ENCODE data around the gene ZNF775.
"Not testable (repeated sequence)": the region's sequence is repeated elsewhere in the genome, so short reads cannot be mapped to it uniquely, and the experiment has no call there.

Gene ZNF775

DNA sequence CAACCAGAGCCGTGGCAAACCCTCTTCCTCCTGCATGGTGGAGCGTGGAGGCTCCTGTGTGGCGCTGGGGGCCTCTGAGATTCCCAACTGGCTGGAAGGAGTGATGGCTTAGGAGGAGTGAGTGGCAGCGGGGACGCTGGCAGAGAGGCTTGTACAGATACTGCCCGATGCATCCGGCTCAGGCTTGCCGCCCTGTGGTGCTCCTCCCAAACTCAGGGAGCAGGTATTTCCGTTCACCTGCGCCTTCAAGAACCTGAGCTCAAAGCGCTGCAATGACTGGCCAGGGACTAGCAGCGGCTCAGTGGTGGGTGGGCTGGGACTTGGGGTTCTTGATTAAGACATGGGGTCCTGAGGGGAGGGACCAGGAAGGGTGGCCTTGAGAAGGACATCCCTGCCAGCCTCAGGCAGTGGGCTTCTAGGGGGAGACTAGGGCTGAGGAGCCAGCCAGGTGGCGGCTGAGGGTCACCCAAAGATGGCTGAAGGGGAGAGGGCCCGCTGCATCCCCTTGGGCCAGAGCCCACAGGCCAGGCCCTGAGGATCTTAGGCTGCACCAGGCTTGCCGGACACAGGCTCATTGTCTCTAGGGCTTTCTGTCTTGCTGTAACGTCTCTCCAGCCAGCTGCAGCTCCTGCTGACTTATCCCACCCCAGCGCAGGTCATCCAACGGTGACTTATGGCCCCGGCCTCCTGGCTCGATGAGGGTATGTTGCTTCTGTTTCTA, 3.2 kb downstream of the ZNF775 start:
- DNase-seq (ENCODE audit: low read depth in 2 of 2) = no peak

DNA sequence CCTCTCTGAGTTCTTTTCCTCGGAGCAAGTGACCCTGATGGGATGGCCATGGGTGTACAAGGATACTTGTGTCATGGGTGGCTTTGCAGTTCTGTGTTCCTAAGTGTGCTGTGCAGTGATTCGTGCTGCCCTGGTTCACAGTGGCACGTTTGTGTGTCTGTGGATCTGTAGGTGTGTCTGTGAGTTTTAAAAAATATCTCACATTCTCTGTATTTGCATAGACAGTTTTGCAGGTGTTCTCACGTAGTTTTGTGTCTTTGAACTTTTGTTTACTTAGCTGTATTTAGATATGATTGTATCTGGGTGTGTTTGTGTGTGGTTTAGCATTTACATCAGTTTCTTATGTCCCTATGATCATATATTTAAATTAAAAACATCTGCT, 3.7 kb downstream of the ZNF775 start:
- DNase-seq (ENCODE audit: low read depth in 2 of 2) = no peak

DNA sequence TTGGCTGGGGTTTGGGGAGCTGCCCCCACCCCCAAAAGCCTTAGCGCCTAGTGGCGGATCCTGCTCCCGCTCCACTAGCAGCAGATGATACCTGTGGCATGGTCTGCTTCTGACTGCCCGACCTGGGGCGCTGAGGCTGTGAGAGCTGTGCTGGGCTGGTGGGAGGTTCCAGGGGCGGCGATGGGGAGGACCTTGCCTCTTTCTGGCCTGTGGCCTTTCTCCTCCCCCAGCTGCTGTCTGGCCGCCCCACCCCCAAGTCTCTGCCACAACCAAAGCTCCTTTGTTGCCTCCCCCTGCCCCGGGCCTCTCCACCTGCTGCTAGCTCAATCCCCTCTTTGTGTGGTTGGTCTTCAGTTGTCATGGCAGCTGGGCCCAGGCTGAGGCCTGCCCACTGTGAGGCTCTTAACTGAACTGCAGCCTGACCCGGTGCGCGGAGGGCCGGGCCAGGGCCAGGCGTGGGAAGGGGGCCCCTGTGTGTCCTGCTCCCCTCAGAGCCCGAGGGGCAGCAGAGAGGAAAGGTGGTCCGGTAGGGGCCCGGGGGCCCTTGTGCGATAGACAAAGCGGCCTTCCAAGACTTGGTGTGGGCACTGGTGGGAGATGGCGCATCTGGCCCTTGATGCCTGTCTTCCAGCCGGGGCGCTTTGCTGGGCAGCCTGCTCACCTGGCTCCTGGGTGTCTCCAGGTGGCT, 4.7 kb downstream of the ZNF775 start:
- no peak for DNase-seq (ENCODE audit: low read depth in 2 of 2)

DNA sequence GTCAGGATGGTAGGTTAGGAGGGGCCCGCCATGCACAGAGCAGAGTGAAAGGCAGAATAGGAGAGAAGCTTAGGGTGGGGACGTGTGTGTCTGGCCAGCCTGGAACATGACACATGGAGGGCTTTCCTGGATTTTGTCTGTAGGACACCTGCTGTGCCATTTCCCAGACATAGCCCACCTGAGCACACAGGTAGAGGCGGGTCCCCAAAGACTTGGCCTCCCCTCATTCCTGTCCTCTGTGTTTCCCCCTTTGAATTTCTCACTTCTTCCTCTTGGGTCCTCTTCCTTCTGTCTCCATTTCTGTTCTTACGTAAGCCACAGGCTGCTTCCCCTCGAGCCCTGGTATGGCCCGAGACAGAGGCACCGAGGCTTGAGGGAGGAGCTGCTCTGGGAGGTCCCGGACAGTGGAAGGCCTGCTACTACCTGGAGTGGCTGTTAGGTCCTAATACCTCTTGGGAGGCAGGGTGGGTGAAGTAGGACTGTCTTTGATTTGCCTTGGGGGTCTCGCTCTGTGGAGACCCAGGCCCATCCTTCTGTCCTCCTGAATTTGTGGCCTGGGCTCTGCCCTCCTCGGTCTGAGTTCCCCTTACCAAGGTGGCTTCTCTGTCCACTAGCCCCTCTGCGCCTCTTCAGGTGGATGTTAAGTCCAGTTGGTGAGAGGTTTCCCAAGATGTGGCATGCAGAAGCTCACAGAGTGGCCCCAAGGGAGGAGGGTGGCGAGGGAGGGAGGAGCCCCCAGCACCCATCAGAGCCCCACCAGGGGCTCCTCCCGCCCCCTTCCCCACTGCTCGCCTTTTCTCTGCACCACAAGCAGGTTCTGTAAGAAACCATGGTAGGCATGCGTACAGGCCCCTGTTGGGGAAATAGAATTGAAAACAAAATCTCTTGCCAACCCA, 5.5 kb downstream of the ZNF775 start:
- DNase-seq (ENCODE audit: low read depth in 2 of 2) = no peak

- no peak for DNase-seq (ENCODE audit: low read depth in 2 of 2)
Observed at GRCh38 chr7:150385302-150385723, 6.2 kb downstream of the ZNF775 start.

DNA sequence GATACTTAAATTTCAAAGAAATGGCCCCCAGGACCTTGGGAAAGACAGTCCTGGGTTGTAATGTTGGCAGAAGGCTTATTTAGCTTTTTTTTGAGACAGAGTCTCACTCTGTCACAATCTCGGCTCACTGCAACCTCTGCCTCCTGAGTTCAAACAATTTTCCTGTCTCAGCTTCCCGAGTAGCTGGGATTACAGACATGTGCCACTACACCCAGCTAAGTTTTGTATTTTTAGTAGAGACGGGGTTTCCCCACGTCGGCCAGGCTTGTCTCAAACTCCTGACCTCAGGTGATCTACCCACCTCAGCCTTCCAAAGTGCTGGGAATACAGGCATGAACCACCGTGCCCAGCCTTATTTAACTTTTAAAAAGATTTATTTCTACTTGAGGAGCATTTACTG, 6.8 kb downstream of the ZNF775 start:
- DNase-seq (ENCODE audit: low read depth in 2 of 2) = not testable (repeated sequence)

- no peak for DNase-seq (ENCODE audit: low read depth in 2 of 2)
Observed at GRCh38 chr7:150388306-150388705, 9.2 kb downstream of the ZNF775 start.

DNA sequence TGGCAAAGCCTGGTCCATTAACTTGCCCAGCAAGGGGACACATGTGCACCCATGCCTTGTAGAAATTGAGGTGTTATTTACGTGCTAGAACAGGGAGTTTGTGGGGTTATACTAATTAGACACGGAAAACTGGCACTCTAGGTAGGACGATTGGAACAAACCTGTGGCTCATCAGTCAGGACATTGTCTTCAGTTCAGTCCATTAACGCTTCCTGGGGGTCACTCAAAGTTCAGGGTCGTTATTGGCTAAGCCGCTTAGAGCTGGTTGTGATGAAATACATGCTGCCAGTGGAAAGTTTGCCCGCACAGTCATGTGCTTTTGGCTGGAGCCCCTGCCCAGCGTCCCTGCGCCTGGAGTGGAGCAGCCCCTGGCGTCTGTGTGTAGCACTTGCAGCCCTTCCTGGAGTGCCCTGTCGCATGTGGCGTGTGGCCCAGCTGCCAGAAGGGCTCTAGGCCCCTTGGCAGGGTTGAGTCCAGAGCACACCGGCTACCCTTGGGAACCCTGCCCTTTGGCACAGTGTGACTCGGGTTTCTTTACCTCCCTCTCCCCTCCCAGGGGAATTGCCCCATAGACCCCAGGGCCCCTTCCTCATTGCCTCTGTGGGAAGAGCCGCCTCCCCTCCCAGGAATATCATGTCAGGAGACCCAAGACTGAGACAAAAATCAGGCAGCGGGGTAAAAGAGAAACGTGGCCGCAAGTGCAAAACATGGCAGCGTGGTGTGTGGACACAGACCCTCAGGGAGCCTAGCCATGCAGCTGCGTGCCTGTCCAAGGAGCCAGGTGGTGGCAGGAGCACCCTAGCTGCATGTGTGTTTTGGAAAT, 9.8 kb downstream of the ZNF775 start:
- no peak for DNase-seq (ENCODE audit: low read depth in 2 of 2)

DNA sequence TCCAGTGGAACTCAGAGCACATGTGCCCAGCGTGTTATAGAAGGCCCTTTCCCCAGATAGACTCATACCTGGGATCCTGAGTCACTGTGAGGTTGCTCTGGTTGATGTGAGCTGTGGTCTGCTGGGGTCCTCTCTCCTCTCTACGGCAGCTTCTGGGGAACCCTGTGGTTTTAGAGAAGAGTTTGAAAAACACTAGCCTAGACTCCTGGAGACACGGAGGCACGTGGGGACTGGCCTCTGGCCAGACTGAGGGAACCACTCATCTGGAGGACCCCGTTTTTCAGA, 10.3 kb downstream of the ZNF775 start:
- no peak for DNase-seq (ENCODE audit: low read depth in 2 of 2)

- DNase-seq (ENCODE audit: low read depth in 2 of 2) = no peak
Observed at GRCh38 chr7:150390205-150390604, 11.1 kb downstream of the ZNF775 start.

GRCh38 chr7:150393325-150393724, 14.2 kb downstream of the ZNF775 start:
- DNase-seq (ENCODE audit: low read depth in 2 of 2) = no peak

- no peak for DNase-seq (ENCODE audit: low read depth in 2 of 2)
Observed at GRCh38 chr7:150396426-150396825, 17.3 kb downstream of the ZNF775 start.

DNA sequence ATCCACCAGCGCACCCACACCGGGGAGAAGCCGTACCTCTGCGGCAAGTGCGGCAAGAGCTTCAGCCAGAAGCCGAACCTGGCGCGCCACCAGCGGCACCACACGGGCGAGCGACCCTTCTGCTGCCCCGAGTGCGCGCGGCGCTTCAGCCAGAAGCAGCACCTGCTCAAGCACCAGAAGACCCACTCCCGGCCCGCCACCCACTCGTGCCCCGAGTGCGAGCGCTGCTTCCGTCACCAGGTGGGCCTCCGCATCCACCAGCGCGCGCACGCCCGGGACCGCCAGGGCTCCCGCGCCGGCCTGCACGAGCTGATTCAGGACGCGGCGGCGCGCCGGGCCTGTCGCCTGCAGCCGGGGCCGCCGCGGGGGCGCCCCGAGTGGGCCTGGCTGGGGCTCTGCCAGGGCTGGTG, 17.7 kb downstream of the ZNF775 start:
- no peak for DNase-seq (ENCODE audit: low read depth in 2 of 2)

DNA sequence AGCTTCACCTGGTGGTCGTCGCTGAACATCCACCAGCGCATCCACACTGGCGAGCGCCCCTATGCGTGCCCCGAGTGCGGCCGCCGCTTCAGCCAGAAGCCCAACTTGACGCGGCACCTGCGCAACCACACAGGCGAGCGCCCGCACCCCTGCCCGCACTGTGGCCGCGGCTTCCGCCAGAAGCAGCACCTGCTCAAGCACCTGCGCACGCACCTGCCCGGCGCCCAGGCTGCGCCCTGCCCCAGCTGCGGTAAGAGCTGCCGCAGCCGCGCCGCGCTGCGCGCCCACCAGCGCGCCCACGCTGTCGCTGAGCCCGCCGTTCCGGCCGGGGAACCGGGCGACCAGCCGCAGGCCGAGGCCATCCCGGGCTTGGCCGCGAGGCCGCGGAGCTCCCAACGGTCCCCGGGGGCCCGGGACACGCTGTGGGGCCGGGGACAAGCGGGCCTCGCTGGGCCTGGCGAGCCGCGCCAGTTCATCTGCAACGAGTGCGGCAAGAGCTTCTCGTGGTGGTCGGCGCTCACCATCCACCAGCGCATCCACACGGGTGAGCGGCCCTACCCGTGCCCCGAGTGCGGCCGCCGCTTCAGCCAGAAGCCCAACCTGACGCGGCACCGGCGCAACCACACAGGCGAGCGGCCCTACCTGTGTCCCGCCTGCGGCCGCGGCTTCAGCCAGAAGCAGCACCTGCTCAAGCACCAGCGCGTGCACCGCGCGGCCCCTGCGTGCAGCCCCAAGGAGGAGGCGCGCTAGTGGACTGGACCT, 18.4 kb downstream of the ZNF775 start:
- DNase-seq (ENCODE audit: low read depth in 2 of 2) = no peak

DNA sequence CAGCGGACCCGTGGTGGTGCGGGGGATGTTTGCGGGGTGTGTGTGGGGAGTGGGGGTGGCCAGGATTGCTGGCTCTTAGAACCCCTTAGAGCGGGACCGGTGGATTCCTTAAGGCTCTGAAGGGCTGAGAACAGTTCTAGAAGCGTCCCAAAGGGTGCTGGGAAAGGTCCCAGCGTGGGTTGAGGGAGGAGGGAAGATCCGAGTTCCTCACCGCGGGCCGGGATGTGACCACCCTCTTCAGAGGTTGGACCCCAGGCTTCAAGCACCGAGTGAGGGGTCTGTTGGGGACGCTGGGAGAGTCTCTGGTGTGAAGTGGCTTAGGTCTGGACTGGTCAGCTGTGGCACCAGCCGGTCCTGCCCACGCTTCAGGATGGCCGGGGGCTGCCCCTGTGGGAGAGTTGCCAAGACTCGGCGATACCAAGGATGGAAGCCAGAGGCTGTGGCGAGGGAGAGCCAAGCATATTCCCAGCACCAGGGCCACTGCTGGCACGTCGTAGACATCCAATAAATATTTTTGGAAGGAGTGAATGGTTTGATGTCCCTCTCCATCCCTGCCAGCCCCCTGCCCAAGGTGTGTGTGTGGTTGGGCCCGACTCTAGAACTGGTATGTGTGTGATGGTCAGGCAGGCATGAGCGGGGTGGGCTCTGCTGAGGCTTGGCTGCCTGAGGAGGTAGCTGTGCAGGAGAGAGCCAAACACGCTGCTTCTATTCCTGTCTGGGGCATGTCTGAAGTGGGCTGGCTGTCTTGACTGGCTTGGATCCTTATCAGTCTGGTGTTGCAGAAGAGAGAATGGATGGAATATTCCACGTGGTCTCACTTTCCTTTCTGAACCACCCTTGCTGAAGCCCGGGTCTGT, 19.2 kb downstream of the ZNF775 start:
- DNase-seq (ENCODE audit: low read depth in 2 of 2) = no peak

GRCh38 chr7:150398965-150399320, 19.8 kb downstream of the ZNF775 start:
- DNase-seq (ENCODE audit: low read depth in 2 of 2) = no peak

GRCh38 chr7:150399421-150400007, 20.4 kb downstream of the ZNF775 start:
- DNase-seq (ENCODE audit: low read depth in 2 of 2) = no peak

DNA sequence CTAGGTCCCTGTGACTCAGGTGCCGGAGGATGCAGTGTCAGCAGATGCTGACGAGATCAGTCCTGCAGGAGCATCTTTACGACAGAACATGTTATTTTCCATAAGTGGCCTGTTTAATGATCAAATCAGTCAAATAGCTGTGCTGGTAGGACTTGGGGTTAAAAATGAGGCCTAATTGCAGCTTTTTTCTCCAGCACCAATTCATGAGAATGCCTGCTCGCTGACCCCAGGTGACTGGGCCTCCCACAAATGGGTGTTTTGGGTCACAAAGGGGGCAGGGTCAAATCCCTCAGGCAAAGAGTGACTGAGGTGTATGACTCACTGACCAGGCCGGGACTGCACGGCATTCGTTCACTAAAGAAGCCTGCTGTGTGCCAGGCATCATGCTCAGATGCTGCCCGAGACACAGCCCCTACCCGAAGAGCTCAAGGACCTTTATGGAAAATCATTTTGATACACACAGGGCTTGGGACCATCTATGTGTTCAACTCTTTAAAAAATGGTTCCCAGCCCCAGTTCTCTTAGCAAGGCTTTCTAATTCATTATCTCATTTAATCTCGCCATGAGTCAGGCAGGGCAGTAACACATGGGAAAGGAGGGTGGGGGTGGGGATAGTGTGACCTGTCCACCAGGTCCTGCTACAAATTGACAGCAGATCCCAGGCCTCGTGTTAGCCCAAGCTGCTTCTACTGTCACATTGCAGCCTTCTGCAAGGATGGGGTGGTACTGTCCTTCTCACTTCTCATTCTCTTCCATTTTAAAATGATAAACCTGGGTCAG, 21.1 kb downstream of the ZNF775 start:
- no peak for DNase-seq (ENCODE audit: low read depth in 2 of 2)

DNA sequence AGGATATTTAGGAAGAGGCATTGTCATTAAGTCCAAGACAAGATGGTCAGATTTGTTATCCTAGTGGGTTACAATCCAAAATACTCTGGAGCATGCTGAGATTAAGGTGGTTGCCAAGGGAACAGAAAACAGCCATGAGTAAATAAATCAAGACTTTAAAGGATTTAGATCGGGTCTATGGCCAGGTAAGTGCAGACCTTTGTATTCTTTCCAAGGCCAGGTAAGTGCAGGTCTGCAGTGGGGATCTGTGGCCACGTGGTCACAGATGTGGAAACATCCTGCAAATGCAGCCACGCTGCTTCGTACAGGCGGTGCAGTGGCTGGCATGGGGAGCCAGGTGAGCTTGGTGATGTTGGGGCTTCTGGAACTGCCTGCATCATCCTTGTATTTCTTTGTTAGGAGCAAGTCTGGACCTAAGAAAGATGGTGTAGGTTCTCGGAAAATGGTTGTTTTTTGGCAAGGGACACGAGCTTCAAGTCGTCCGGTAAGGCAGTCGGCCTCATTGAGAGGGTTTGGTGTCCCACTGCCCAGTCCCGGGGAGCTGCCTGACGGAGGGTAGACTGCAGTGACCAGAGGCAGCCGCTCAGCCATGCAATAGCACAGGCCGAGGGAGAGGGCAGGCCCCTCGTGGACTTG, 21.8 kb downstream of the ZNF775 start:
- no peak for DNase-seq (ENCODE audit: low read depth in 2 of 2)
